Thyroid gland (tissue), 4 donors: Measurements from ENCODE around the gene DYNC1I1.

Source experiments
- POLR2A ChIP-seq, 2 donors: fragments of 450-650 bp; IDR thresholded peaks; one replicate each; pipeline ENCODE4 v1.6.1; 2017; ENCODE audit warnings: antibody characterized with exemption in 2 of 2, mild to moderate bottlenecking in 2 of 2, moderate library complexity in 1 of 2
- TF ChIP-seq, protein P1 (sequence below), 6 experiments: fragments of 200-600 bp in 3 of 6; fragments of 450-650 bp in 3 of 6; sonication (generic) in 3 of 6; IDR thresholded peaks; one replicate each; pipeline ENCODE4 v1.5.1; 2016 to 2019; ENCODE audit warnings: antibody characterized with exemption in 6 of 6, mild to moderate bottlenecking in 2 of 6, inconsistent platforms in 1 of 6, moderate library complexity in 1 of 6

DNA sequence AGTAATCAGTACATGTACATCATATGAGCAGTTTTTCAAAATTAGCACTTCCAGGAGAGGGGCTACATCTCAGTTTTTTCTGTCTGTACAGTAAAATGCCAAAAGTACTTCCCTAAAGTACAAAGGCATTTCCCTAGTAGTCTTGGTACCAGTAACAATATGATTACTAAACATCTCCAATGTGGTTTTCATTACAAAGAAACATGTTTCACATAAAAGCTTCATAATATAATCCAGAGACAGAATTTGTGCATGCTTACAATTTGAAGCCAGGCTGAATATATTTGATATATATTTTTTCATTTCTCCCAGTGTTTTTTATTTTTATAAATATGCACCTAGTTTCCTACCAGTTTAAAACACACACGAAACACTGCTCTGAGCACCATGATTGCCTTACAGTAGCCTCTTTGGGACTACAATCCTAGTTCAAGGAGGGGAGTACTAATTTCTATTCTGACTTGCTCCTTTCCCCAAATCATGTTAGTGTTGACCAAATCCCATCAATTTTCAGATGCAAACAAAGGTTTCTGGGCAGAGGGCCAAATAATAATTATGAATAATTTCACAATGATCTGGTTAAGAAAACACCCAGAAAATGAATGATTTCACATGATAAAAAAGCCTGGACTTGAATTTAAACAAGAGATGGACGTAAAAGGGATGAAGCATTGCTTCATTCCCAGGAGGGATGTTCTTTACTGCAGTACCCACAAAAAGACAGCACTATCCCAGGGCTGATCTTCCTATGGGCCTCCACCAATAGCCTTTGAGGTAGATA lies 348.3 kb downstream of the DYNC1I1 start:
- TF ChIP-seq, protein P1, sequence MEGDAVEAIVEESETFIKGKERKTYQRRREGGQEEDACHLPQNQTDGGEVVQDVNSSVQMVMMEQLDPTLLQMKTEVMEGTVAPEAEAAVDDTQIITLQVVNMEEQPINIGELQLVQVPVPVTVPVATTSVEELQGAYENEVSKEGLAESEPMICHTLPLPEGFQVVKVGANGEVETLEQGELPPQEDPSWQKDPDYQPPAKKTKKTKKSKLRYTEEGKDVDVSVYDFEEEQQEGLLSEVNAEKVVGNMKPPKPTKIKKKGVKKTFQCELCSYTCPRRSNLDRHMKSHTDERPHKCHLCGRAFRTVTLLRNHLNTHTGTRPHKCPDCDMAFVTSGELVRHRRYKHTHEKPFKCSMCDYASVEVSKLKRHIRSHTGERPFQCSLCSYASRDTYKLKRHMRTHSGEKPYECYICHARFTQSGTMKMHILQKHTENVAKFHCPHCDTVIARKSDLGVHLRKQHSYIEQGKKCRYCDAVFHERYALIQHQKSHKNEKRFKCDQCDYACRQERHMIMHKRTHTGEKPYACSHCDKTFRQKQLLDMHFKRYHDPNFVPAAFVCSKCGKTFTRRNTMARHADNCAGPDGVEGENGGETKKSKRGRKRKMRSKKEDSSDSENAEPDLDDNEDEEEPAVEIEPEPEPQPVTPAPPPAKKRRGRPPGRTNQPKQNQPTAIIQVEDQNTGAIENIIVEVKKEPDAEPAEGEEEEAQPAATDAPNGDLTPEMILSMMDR (IDR thresholded peaks at IDR 0.05): no peak
- TF ChIP-seq POLR2A (IDR thresholded peaks at IDR 0.05): no peak
